Dendritic cell treated with granulocyte-macrophage colony-stimulating factor and Interleukin-4, amounts not matched to agents 40 ng/mL and 50 ng/mL, for 4 days (primary cell): ENCODE results near the gene IGSF10.

Source experiments
- H3K27ac Mint-ChIP-seq: one replicate; pipeline ENCODE4 v1.8.0; 2022; ENCODE audit warnings: mild to moderate bottlenecking, mixed read lengths
- H3K27me3 Mint-ChIP-seq: one replicate; pipeline ENCODE4 v1.8.0; 2022; ENCODE audit warnings: mild to moderate bottlenecking, mixed read lengths
- H3K36me3 Mint-ChIP-seq: one replicate; pipeline ENCODE4 v1.8.0; 2022; ENCODE audit warnings: low read depth, mixed read lengths
- H3K4me1 Mint-ChIP-seq: one replicate; pipeline ENCODE4 v1.8.0; 2022; ENCODE audit warnings: low read depth, mixed read lengths
- H3K4me3 Mint-ChIP-seq: one replicate; pipeline ENCODE4 v1.8.0; 2022; ENCODE audit warnings: mild to moderate bottlenecking, moderate library complexity, mixed read lengths
- H3K9me3 Mint-ChIP-seq: one replicate; pipeline ENCODE4 v1.8.0; 2022; ENCODE audit warnings: mixed read lengths
- intact Hi-C: fragments of 100-400 bp; cut with micrococcal nuclease; formaldehyde crosslinking; loops from one replicate; pipeline ENCODE4 v1.15.0; 2022

IGSF10 gene

GRCh38 chr3:151445273-151446001 lies 15.4 kb downstream of the IGSF10 start:
- Mint-ChIP-seq H3K9me3 (peaks cover 15% of the 10 kb centered on the region), H3K4me1 (peaks cover 21% of the 10 kb centered on the region), H3K27ac (no peak overlapping the region), H3K27me3 (peaks cover 2% of the 10 kb centered on the region), H3K4me3 (no peak overlapping the region), H3K36me3 (no peaks in the 10 kb centered on the region)
- intact Hi-C loops: no loop called here

GRCh38 chr3:151443583-151443982 lies 17.3 kb downstream of the IGSF10 start:
- H3K36me3 Mint-ChIP-seq: no peaks in the 10 kb centered on the region
- no peak overlapping the region for H3K4me3 Mint-ChIP-seq
- H3K9me3 Mint-ChIP-seq: peaks cover 12% of the 10 kb centered on the region
- intact Hi-C loops: no loop called here
- H3K27ac Mint-ChIP-seq: no peak overlapping the region
- H3K4me1 Mint-ChIP-seq: peaks cover 21% of the 10 kb centered on the region
- H3K27me3 Mint-ChIP-seq: peaks cover 2% of the 10 kb centered on the region

GRCh38 chr3:151440940-151441339 lies 19.9 kb downstream of the IGSF10 start:
- Mint-ChIP-seq H3K27me3 (no peaks in the 10 kb centered on the region), H3K9me3 (peaks cover 7% of the 10 kb centered on the region), H3K4me3 (no peak overlapping the region), H3K36me3 (no peaks in the 10 kb centered on the region), H3K27ac (no peak overlapping the region), H3K4me1 (peaks cover 12% of the 10 kb centered on the region)
- intact Hi-C loops: no loop called here

- Mint-ChIP-seq H3K4me3 (no peak overlapping the region), H3K36me3 (no peaks in the 10 kb centered on the region), H3K4me1 (no peaks in the 10 kb centered on the region), H3K27me3 (no peaks in the 10 kb centered on the region), H3K9me3 (no peaks in the 10 kb centered on the region), H3K27ac (no peak overlapping the region)
- intact Hi-C loops: loop anchor here (1.0 to 10.0 kb wide), 5 partner anchors 148 to 479 kb away; no protein-coding TSS in a partner anchor
Observed at GRCh38 chr3:151439652-151440125, 21.2 kb downstream of the IGSF10 start.

GRCh38 chr3:151437906-151438305 lies 23.0 kb downstream of the IGSF10 start:
- H3K4me3 Mint-ChIP-seq: no peak overlapping the region
- H3K36me3 Mint-ChIP-seq: no peaks in the 10 kb centered on the region
- intact Hi-C loops: loop anchor here (10.0 kb wide), 2 partner anchors 203 to 273 kb away; no protein-coding TSS in a partner anchor
- H3K27me3 Mint-ChIP-seq: no peaks in the 10 kb centered on the region
- H3K4me1 Mint-ChIP-seq: no peaks in the 10 kb centered on the region
- no peak overlapping the region for H3K27ac Mint-ChIP-seq
- H3K9me3 Mint-ChIP-seq: no peaks in the 10 kb centered on the region

- Mint-ChIP-seq H3K4me3 (no peak overlapping the region), H3K36me3 (no peaks in the 10 kb centered on the region), H3K4me1 (no peaks in the 10 kb centered on the region), H3K27me3 (no peaks in the 10 kb centered on the region), H3K9me3 (no peaks in the 10 kb centered on the region), H3K27ac (no peak overlapping the region)
- intact Hi-C loops: loop anchor here (10.0 kb wide), 2 partner anchors 202 to 272 kb away; no protein-coding TSS in a partner anchor
Observed at GRCh38 chr3:151436675-151437446, 24.0 kb downstream of the IGSF10 start.

- intact Hi-C loops: loop anchor here (10.0 kb wide), 2 partner anchors 200 to 270 kb away; no protein-coding TSS in a partner anchor
- H3K36me3 Mint-ChIP-seq: no peaks in the 10 kb centered on the region
Observed at GRCh38 chr3:151434151-151434890, 26.5 kb downstream of the IGSF10 start.

GRCh38 chr3:151432616-151433372 lies 28.1 kb downstream of the IGSF10 start:
- intact Hi-C loops: loop anchor here (10.0 kb wide), 2 partner anchors 198 to 268 kb away; no protein-coding TSS in a partner anchor
- no peaks in the 10 kb centered on the region for H3K27me3 Mint-ChIP-seq
- H3K4me3 Mint-ChIP-seq: no peak overlapping the region
- H3K27ac Mint-ChIP-seq: no peak overlapping the region
- H3K36me3 Mint-ChIP-seq: no peaks in the 10 kb centered on the region
- H3K9me3 Mint-ChIP-seq: no peaks in the 10 kb centered on the region
- H3K4me1 Mint-ChIP-seq: no peaks in the 10 kb centered on the region

More at GRCh38 chr3:151434151-151434890, 26.5 kb downstream of the IGSF10 start:
- H3K4me3 Mint-ChIP-seq: no peak overlapping the region
- H3K9me3 Mint-ChIP-seq: no peaks in the 10 kb centered on the region
- H3K27ac Mint-ChIP-seq: no peak overlapping the region
- H3K4me1 Mint-ChIP-seq: no peaks in the 10 kb centered on the region
- H3K27me3 Mint-ChIP-seq: no peaks in the 10 kb centered on the region

- Mint-ChIP-seq H3K4me1 (no peaks in the 10 kb centered on the region), H3K4me3 (no peak overlapping the region), H3K27ac (no peak overlapping the region), H3K27me3 (no peaks in the 10 kb centered on the region), H3K36me3 (no peaks in the 10 kb centered on the region), H3K9me3 (no peaks in the 10 kb centered on the region)
- intact Hi-C loops: loop anchor here (10.0 kb wide), 2 partner anchors 197 to 267 kb away; no protein-coding TSS in a partner anchor
Observed at GRCh38 chr3:151431940-151432339, 28.9 kb downstream of the IGSF10 start.

- H3K9me3 Mint-ChIP-seq: no peaks in the 10 kb centered on the region
- H3K36me3 Mint-ChIP-seq: no peaks in the 10 kb centered on the region
- intact Hi-C loops: loop anchor here (10.0 kb wide), 2 partner anchors 196 to 266 kb away; no protein-coding TSS in a partner anchor
- no peak overlapping the region for H3K4me3 Mint-ChIP-seq
- no peak overlapping the region for H3K27ac Mint-ChIP-seq
- no peaks in the 10 kb centered on the region for H3K27me3 Mint-ChIP-seq
- peaks cover 6% of the 10 kb centered on the region for H3K4me1 Mint-ChIP-seq
Observed at GRCh38 chr3:151430821-151431484, 29.9 kb downstream of the IGSF10 start.

GRCh38 chr3:151428386-151428785 lies 32.5 kb downstream of the IGSF10 start:
- intact Hi-C loops: no loop called here
- peaks cover 11% of the 10 kb centered on the region for H3K4me1 Mint-ChIP-seq
- no peak overlapping the region for H3K27ac Mint-ChIP-seq
- H3K27me3 Mint-ChIP-seq: no peaks in the 10 kb centered on the region
- no peaks in the 10 kb centered on the region for H3K9me3 Mint-ChIP-seq
- H3K36me3 Mint-ChIP-seq: no peaks in the 10 kb centered on the region
- no peak overlapping the region for H3K4me3 Mint-ChIP-seq

GRCh38 chr3:151426341-151426657 lies 34.6 kb downstream of the IGSF10 start:
- Mint-ChIP-seq H3K9me3 (no peaks in the 10 kb centered on the region), H3K27me3 (no peaks in the 10 kb centered on the region), H3K36me3 (no peaks in the 10 kb centered on the region), H3K4me1 (peaks cover 17% of the 10 kb centered on the region), H3K4me3 (no peak overlapping the region), H3K27ac (no peak overlapping the region)
- intact Hi-C loops: no loop called here
